Kidney (tissue), 14 donors: ENCODE data around the gene C1orf35. TPM values are rescaled to one million over a fixed set of nuclear protein-coding genes. Genes with fewer than 3 reads are reported as not detected.
A peak's percentile ranks its signal among the peaks of the same experiment; 100 is the strongest.

ENCODE experiments used
- DNase-seq, 5 donors: peaks; one replicate each; pipeline ENCODE4 v3.0.0-alpha.2; 2013 to 2020
- FAIRE-seq: peaks from 2 replicates; lab custom pipeline; 2012; peaks lifted over from hg19 to GRCh38; lab: Jason Lieb, UNC
- H3K27ac ChIP-seq, 2 donors: one replicate each; pipeline ENCODE4 v1.7.0; 2013; ENCODE audit warnings: low read depth in 2 of 2, low read length in 2 of 2, inconsistent platforms in 1 of 2
- H3K27me3 ChIP-seq: one replicate; pipeline ENCODE4 v1.7.1; 2013; ENCODE audit warnings: low read length, inconsistent platforms; ENCODE audit not compliant: control insufficient read depth, insufficient read depth
- H3K36me3 ChIP-seq, 3 donors: one replicate each; pipeline versions ENCODE4 v1.7.0 to v1.7.1; 2013; ENCODE audit warnings: low read length in 3 of 3, control low read depth in 1 of 3, inconsistent platforms in 1 of 3; ENCODE audit not compliant: insufficient read depth in 3 of 3, control insufficient read depth in 2 of 3
- H3K4me1 ChIP-seq, 3 donors: one replicate each; pipeline versions ENCODE4 v1.7.0 to v1.7.1; 2013; ENCODE audit warnings: low read length in 3 of 3, inconsistent platforms in 1 of 3, low read depth in 1 of 3; ENCODE audit not compliant: control insufficient read depth in 2 of 3, insufficient read depth in 2 of 3
- H3K4me3 ChIP-seq, 3 donors: one replicate each; pipeline versions ENCODE4 v1.7.0 to v1.8.1; 2013; ENCODE audit warnings: low read length in 3 of 3, control low read depth in 1 of 3, inconsistent platforms in 1 of 3
- H3K9ac ChIP-seq, 3 donors: one replicate each; pipeline versions ENCODE4 v1.7.0 to v1.7.1; 2013; ENCODE audit warnings: low read length in 3 of 3, control low read depth in 1 of 3, inconsistent platforms in 1 of 3
- H3K9me3 ChIP-seq, 3 donors: one replicate each; pipeline versions ENCODE4 v1.7.0 to v1.7.1; 2013; ENCODE audit warnings: low read length in 3 of 3, control low read depth in 1 of 3, inconsistent platforms in 1 of 3; ENCODE audit not compliant: control insufficient read depth in 2 of 3, insufficient read depth in 1 of 3
- intact Hi-C: fragments of 100-400 bp; cut with DNase I; formaldehyde crosslinking; loops from one replicate; pipeline ENCODE4 v1.11.1; 2022
- polyA plus RNA-seq: library from polyadenylated mRNA; stranded (reverse); fragments of 350-450 nt; fragmentation: Illumina TruSeq; extraction: RNeasy Lipid Tissue Mini Kit (QIAGEN cat#74804); gene quantifications from one replicate; pipeline ENCODE4 v1.2.3, GENCODE V29; 2014; ENCODE audit warnings: low read depth, low replicate concordance; ENCODE audit not compliant: insufficient read depth
- total RNA-seq: library from RNA; stranded (reverse); fragmentation: NEBNext Ultra II Directional; extraction: Animal tissue kit (Norgen Biotek cat#: 25700); gene quantifications from one replicate; pipeline ENCODE4 v1.2.1, GENCODE V29; 2021
- TF ChIP-seq, protein P1 (sequence below): IDR thresholded peaks from 3 replicates; pipeline ENCODE4 v1.5.1; 2012; ENCODE audit warnings: mild to moderate bottlenecking, moderate library complexity, borderline replicate concordance; ENCODE audit not compliant: insufficient read depth; ENCODE audit errors: extremely low read depth
- donor health status: control.
- donor health status: control.
- donor health status: control.
- donor health status: control.
- donor health status: control.
- donor health status: DM: yes; HTN: yes; CAD: no.
- donor health status: Normal renal cell carcinoma (clear cell type).

C1orf35 gene
- total and polyA plus RNA-seq, 2 donors from 2014 or later, result 17.4 to 17.6 TPM

DNA sequence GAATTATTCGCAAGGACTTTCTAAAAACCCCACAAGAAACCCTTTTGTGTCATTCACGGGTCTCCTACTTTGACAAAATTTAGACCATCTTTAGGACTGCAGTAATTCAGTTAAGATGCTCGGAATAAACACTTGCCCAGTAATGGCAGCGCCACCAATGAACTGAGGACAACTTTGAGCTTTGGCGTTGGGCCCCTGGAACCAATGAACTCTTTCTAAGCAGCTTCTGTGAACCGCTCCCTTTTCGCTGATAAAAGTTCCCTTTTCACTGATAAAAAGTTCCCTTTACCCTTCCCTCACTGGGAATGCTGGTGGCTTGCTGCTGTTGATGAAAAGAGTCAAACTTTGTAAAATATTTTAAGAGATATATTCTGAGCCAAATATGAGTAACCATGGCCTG lies 7.4 kb upstream of the C1orf35 start:
- H3K9me3 ChIP-seq, result no peaks in the 10 kb centered on the region
- H3K27ac ChIP-seq, result peak overlapping the region; percentile 14 to 77
- peaks cover 0 to 17% (median 0%) of the 10 kb centered on the region in 3 donors for H3K4me1 ChIP-seq
- H3K36me3 ChIP-seq, result peaks cover 0 to 11% (median 6%) of the 10 kb centered on the region in 3 donors
- DNase-seq (peak in 1 of 5 donors; percentile 37), FAIRE-seq (no peak)
- TF ChIP-seq, protein P1, sequence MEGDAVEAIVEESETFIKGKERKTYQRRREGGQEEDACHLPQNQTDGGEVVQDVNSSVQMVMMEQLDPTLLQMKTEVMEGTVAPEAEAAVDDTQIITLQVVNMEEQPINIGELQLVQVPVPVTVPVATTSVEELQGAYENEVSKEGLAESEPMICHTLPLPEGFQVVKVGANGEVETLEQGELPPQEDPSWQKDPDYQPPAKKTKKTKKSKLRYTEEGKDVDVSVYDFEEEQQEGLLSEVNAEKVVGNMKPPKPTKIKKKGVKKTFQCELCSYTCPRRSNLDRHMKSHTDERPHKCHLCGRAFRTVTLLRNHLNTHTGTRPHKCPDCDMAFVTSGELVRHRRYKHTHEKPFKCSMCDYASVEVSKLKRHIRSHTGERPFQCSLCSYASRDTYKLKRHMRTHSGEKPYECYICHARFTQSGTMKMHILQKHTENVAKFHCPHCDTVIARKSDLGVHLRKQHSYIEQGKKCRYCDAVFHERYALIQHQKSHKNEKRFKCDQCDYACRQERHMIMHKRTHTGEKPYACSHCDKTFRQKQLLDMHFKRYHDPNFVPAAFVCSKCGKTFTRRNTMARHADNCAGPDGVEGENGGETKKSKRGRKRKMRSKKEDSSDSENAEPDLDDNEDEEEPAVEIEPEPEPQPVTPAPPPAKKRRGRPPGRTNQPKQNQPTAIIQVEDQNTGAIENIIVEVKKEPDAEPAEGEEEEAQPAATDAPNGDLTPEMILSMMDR, result no peak
- H3K27me3 ChIP-seq, result no peaks in the 10 kb centered on the region
- intact Hi-C loops, result no loop called here
- peak overlapping the region in 2 of 3 donors; percentile 22 to 99 for H3K9ac ChIP-seq
- H3K4me3 ChIP-seq, result peak overlapping the region in 2 of 3 donors; percentile 70 to 94

GRCh38 chr1:228109962-228110488 lies 6.9 kb upstream of the C1orf35 start:
- peaks cover 0 to 11% (median 6%) of the 10 kb centered on the region in 3 donors for H3K36me3 ChIP-seq
- FAIRE-seq, result no peak
- TF ChIP-seq, protein P1, result no peak
- no peaks in the 10 kb centered on the region for H3K9me3 ChIP-seq
- peak in 2 of 5 donors; percentile 68 to 81 for DNase-seq
- peak overlapping the region; percentile 70 to 94 (median 84) for H3K4me3 ChIP-seq
- peaks cover 0 to 17% (median 0%) of the 10 kb centered on the region in 3 donors for H3K4me1 ChIP-seq
- H3K27ac ChIP-seq, result peak overlapping the region; percentile 77 to 97
- H3K9ac ChIP-seq, result peak overlapping the region; percentile 58 to 99 (median 91)
- no peaks in the 10 kb centered on the region for H3K27me3 ChIP-seq
- intact Hi-C loops, result no loop called here

GRCh38 chr1:228109073-228109961 lies 6.2 kb upstream of the C1orf35 start, which contains the start of gene MRPL55:
Gene MRPL55 (minus strand): TSS chr1:228109299. CDS start chr1:228108260, 1,039 bp downstream.
- H3K9ac ChIP-seq, result peak within 1 kb of the TSS; percentile 82 to 99 (median 98)
- FAIRE-seq (peak; percentile 41), DNase-seq (peak; percentile 98 to 100 (median 99))
- peak within 1 kb of the TSS; percentile 84 to 96 (median 94) for H3K4me3 ChIP-seq
- peak within 1 kb of the TSS; percentile 84 to 97 for H3K27ac ChIP-seq
- peaks cover 0 to 11% (median 6%) of the 10 kb centered on the region in 3 donors for H3K36me3 ChIP-seq
- intact Hi-C loops, result no loop called here
- no peaks in the 10 kb centered on the region for H3K27me3 ChIP-seq
- no peaks in the 10 kb centered on the region for H3K9me3 ChIP-seq
- H3K4me1 ChIP-seq, result peaks cover 0 to 17% (median 0%) of the 10 kb centered on the region in 3 donors
- TF ChIP-seq, protein P1, result no peak
